ENCODE results near the gene GCLC.

GCLC gene

DNA sequence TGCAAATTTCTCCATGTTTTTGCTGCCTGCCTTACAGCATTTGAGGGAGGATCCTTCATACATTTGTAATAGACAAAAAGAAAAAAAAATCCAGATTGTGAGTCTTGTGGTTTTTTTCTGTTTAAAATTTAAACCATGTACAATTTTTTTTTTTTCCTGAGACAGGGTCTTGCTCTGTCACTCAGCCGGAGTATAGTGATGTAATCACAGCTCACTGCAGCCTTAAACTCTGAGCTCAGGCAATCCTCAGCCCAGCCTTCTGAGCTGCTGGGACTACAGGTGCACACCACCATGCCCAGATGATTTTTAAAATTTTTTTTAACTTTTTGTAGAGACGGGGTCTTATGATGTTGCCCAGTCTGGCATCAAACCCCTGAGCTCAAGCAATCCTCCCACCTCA, 97.0 kb downstream of the GCLC start:
- DNase-seq (ENCODE audit: low spot score): no peak

Measured in hepatic stellate cell (primary cell).